M059J (cell line): ENCODE measurements around the gene DBNDD1. TPM values are rescaled to one million over a fixed set of nuclear protein-coding genes. Genes with fewer than 3 reads are reported as not detected.

Source experiments
- DNase-seq: peaks from one replicate; pipeline ENCODE4 v3.0.0-alpha.2; 2012; ENCODE audit warnings: low read depth
- total RNA-seq: library from RNA; depleted of rRNA; stranded (reverse); fragments of >200 nt; shearing (Covaris generic); gene quantifications from 2 replicates; pipeline ENCODE4 v1.2.3, GENCODE V29; 2014

Gene DBNDD1
- total RNA-seq, 1 experiment from 2014 or later = 18.7 TPM

- DNase-seq = no peak
Observed at GRCh38 chr16:90035902-90036301, 16.6 kb upstream of the DBNDD1 start.

- DNase-seq = no peak
Observed at GRCh38 chr16:90034504-90034903, 15.2 kb upstream of the DBNDD1 start.

- DNase-seq = no peak
Observed at GRCh38 chr16:90033387-90033786, 14.1 kb upstream of the DBNDD1 start.

GRCh38 chr16:90032674-90033331 is 13.5 kb upstream of the DBNDD1 start:
- DNase-seq = no peak

GRCh38 chr16:90031931-90032673 is 12.8 kb upstream of the DBNDD1 start:
- no peak for DNase-seq

GRCh38 chr16:90031186-90031930 is 12.1 kb upstream of the DBNDD1 start:
- DNase-seq = no peak

- DNase-seq = no peak
Observed at GRCh38 chr16:90028985-90029384, 9.7 kb upstream of the DBNDD1 start.

GRCh38 chr16:90027611-90028010 is 8.4 kb upstream of the DBNDD1 start:
- no peak for DNase-seq

- no peak for DNase-seq
Observed at GRCh38 chr16:90026135-90026534, 6.9 kb upstream of the DBNDD1 start.

- DNase-seq = no peak
Observed at GRCh38 chr16:90023078-90023447, 3.8 kb upstream of the DBNDD1 start.

GRCh38 chr16:90022209-90023077 is 3.2 kb upstream of the DBNDD1 start:
- peak; percentile 91 for DNase-seq

GRCh38 chr16:90020838-90021382 is 1.7 kb upstream of the DBNDD1 start:
- peak; percentile 83 for DNase-seq

GRCh38 chr16:90020260-90020837 is 1.1 kb upstream of the DBNDD1 start:
- peak; percentile 70 for DNase-seq

GRCh38 chr16:90019543-90020259 is 445 bp upstream of the DBNDD1 start:
- peak; percentile 80 for DNase-seq

- peak; percentile 17 for DNase-seq
Observed at GRCh38 chr16:90018297-90018651, 982 bp downstream of the DBNDD1 start.

- no peak for DNase-seq
Observed at GRCh38 chr16:90016339-90016950, 2.8 kb downstream of the DBNDD1 start.

GRCh38 chr16:90015586-90016338 is 3.5 kb downstream of the DBNDD1 start:
- no peak for DNase-seq

GRCh38 chr16:90012991-90013745 is 6.1 kb downstream of the DBNDD1 start:
- DNase-seq = no peak
